Epidermal melanocyte (primary cell): ENCODE data around the gene ZNF778.
"Not testable (repeated sequence)": the region's sequence is repeated elsewhere in the genome, so short reads cannot be mapped to it uniquely, and the experiment has no call there.

Experiments used
- DNase-seq: peaks from one replicate; pipeline ENCODE4 v3.0.0; 2011; ENCODE audit warnings: low spot score; ENCODE audit not compliant: insufficient read length

Gene ZNF778

DNA sequence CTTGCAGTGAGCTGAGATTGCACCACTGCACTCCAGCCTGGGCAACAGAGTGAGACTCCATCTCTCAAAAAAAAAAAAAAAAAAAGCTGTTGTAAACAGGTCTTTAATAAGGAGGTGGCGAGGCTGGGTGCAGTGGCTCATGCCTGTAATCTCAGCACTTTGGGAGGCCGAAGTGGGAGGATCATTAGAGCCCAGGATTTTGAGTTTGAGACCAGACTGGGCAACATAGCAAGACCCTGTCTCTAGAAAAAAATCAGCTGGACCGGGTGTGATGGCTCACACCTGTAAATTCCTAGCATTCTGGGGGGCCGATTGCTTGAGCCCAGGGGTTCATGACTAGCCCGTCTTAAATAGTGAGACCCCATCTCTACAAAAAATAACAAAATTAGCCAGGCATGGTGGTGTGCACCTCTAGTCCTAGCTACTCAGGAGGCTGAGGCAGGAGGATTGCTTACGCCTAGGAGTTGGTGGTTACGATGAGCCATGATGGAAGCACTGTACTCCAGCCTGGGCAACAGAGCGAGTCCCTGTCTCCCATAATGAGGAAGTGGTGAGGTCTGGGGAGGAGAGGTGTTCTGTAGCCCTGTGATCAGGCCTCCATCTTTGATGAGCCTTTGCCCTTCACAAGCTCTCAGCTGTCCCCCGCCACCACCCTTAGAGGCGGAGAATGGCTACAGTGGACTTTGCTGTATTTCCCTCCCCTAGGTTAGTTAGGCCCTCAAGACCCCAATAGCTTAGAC is 36.2 kb downstream of the ZNF778 start:
- DNase-seq = no peak

DNA sequence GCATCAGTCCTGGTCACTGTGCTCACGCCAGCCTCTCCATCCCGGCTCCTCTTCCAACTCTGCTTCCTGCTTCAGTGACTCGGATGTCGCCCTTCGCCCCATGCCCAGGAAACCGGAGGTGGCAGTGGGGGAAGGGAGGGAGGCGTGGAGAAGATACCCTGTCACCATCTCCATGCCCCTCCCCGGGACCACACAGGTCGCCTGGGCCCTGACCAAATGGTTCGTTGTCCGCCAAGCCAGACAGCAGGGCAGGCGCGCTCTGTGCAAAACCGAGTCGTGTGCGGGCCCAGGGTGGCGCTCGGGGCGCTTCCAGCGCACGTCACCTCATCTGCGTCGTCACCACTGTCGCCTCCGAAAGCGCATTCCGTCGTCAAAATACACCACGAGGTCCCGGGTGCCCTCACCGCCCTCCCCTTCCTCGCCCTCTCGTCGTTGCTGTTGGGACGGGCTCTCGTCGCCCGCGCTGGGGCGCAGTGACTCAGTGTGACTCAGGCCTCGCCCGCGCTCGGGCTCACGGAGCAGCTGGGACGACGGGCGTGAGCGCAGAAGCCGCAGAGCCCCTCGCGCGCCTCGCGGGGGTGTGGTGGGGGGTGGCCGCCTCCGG is 39.2 kb downstream of the ZNF778 start:
- DNase-seq = peak; percentile 66

DNA sequence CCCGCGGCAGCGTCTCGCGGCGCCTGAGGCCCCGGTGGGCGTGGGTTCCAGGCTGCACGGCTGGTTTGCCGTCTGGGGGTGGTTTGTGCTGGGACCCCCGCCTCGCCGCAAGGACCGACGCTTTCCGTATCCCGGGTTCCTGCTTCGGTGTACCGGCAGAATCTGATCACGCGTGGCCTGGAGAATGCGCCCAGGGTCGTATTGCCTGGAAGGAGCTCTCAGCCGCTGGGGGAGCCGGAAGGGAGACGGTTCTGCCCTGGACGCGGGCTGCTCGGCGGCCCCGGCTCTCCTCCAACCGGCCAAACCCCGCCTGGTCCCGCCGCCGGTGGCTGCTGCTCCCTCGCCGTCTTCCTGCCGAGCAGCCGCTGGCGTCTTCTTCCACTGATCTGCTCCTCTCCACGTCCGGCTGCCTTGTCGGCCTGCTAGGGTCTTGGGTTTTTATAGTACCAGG is 39.8 kb downstream of the ZNF778 start:
- no peak for DNase-seq

DNA sequence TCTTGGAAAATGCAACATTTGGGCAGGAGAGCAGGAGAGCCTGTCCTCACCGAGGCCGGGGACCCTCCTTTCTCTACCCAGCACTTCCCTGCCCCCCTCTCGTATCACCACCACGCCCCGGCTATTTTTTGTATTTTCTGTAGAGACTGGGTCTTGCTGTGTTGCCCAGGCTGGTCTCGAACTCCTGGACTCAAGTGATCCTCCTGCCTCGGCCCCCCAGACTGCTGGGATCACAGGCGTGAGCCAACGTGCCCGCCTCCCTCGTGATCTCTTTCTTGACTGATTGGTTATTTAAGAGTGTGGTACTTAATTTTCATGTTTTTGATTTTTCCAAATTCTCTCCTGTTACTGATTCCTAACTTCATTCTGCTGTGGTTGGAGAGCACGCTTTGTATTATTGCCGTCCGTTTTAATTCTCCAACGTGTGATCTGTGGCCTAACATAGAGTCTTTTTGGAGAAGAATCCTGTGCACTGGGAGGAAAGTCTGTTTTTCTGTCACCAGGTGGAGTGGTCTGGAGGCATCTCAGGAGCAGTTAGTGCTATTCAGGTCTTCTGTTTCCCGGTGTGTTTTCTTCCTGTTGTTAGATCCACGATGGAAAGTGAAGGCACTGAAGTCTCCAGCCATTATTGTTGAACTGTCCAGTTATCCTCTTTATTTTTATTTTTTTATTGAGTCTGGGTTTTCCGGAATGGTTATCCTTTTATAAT is 40.4 kb downstream of the ZNF778 start:
- DNase-seq = no peak

DNA sequence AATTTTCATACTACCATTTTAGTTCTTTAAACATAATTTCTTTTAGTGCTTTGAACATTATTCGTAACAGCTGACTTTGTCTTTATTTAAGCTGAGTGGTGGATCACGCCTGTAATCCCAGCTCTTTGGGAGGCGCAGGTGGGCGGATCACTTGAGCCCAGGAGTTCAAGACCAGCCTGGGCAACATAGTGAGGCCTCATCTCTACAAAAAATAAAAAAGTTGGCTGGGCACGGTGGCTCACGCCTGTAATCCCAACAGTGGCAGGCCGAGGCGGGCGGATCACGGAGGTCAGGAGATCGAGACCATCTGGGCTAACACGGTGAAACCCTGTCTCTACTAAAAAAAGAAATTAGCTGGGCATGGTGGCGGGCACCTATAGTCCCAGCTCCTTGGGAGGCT is 42.4 kb downstream of the ZNF778 start:
- not testable (repeated sequence) for DNase-seq

DNA sequence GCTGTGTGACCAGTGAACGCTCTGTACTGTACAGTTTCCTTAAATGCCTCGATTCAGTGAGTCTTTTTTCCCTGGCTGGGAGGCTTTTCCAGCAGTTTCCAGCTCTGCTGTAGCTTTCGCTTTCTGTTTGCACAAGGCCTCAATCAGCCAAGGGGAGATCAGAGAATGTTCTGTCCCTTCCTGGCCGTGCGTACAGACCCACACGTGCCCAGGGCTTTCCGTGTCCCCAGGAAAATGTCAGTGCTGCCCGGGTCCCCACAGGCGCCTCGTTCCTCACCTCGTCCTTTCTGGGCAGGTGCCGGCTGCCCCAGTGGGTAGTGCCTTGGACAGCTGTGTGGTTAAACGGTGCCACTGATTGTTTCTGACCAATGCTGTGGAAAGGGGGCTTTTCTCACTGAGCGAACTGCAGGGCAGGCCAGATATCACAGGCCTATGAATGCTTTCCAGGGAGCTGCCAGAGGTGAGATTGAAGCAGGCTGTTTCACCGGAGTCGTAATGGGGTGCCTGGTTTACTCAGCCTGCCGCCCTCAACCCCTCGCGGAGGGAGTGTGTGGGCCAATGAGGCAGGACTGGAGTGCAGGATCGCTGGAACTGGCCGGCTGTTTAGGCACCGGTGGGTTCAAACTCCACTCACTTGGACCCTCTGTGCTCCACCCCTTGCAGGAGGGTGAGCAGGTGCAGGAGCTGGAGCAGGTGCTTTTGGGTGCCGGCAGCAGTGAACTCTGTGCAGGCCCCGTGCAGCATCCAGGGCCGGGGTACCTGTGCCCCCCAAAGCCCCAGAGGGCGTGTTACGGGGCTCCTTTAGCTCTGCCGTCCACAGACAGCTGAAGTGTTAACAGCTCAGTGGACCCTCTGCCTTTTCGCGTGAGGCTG is 44.4 kb downstream of the ZNF778 start:
- DNase-seq = no peak

DNA sequence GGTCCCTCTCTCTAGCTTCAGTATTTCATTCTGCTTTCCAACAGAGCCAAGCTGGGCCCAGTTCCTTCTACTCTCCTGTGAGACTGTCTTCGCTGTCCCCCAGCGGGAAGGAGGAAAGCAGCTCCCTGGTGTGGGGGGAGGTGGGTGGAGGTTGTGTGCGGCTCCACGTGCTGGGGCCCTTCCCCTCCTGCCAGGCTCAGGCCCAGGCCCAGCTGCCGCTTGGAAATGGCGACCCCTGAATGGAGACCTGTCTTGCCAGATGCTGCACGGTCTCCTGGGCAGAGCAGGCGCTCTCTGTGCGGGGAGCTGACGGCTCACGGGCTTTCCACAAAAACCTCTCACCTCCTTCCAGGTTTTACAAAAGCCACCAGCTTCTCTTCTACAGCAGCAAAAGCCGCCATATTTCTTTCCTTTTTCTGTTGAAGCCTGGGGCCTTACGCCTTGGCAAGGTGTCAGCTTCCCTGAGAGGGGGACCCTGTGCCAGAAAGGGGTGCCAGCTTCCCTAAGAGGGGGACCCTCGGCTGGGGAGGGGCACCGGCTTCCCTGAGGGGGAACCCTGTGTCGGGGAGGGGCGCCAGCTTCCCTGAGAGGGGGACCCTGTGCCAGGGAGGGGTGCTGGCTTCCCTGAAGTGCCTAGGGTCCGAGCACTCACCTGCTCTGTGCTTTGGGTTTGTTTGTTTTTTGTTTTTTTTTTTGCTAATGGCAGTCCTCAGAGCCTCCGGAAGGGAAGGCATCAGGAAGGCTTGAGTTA is 47.5 kb downstream of the ZNF778 start:
- DNase-seq = no peak

DNA sequence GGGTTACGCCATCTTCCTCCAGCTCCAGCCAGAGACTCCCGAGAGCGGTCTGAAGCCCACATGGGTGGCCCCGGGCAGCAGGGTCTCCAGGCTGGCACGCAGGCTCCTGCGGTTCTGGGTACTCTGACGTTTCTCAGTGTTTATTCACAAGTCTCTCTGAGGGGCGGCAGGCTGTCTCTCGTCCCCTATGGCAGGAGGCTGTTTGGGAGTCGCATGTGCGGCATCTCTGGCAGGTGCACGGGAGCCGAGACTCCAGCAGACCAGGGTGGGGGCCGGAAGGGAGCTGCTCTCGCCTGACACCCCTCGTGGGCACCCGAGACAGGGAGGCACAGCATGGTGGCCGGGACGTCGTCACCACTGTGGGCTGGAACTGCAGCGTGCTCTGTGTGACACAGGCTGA is 48.1 kb downstream of the ZNF778 start:
- no peak for DNase-seq

DNA sequence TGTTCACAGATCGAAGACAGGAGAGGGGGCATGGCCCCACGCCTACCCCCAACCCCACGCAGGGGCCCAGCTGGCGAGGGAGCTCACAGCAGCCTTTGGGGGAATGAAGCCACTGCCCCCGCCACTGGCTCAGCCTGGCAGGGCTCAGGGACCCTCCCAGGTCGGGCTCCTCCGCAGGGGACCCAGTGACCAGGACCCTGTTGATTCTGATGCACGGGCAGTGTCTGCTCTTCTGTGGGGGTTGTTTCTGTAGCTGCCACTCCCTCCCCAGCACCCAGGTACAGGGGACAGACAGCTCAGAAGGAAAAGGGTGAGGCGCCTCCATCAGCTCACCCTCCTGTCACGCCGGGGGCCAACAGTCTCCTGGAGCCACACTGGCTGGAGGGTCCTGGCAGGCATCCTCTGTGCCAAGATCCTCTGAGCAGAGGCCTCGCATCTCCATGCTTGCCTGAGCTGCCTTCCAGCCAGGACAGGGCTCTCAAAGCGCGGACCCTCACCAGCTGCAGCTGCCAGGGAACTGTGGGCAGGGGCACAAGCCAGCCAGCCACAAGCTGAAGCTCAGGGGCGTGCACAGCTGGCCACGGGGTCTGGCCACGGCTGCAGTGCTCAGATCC is 49.1 kb downstream of the ZNF778 start:
- DNase-seq = no peak

DNA sequence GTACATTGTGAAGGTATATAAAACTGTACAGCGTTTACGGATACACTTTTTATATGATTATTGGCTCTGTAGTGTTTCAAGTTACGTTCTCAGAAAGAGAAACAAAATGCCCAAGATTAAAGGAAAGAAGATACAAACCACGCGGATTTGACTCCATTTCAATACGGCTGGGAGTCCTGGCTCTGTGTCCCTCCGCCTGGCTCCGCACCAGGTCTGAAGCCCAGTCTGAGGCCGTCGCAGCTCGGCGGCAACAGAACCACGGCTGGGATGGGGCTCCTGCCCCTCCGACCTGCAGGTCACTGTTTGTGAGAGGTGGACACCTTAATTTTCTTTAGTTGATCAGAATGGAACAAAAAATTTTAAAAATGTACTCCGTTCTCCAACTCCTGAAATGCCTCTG is 50.2 kb downstream of the ZNF778 start:
- DNase-seq = not testable (repeated sequence)

DNA sequence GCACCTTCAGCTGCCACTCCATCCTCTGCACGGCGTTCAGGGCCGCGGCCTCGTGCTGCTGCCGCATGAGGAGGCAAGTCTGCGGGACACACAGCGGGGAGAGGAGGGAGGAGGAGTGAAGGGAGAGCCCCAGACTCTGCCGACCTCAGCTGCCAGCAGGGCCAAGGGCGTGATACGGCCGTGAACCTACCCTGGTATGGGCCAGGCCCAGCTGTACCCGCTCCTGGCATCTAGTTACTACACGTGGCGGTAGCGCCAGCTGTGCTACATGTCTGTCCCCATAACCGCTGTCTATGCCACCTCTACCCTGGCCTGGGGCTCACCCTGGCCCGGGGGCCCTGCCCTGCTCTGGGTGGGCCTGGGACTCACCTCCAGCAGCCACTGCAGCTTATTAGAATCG is 51.1 kb downstream of the ZNF778 start:
- DNase-seq = no peak

DNA sequence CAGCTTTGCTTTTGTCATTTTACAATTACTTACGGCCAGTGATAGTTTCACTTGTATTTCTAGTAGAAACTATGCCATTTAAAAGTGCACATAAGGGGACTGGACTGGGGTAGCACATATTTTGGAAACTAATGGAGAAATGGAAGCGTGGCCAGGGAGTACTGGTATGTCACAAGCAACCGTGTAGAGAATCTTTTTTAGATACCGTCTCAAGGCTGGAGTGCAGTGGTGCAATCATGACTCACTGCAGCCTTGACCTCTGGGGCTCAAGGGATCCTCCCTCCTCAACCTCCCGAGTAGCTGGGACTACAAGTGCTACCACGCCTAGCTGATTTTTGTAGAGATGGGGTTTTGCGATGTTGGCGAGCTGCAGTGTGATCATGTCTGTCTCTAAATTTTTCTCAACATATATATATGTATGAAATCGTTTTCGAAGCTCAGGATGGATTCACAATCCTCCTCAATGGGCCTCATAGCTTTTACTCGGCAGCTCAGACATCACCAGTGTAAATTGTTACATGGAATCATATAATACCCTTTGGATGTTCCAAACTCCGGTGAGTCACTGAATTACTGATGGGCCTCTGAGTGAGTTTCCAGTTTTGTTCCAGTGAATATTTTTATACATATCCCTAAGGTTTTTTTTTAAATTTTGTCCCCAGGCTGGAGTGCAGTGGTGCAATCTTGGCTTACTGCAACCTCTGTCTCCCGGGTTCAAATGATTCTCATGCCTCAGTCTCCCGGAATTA is 51.7 kb downstream of the ZNF778 start:
- DNase-seq = no peak

DNA sequence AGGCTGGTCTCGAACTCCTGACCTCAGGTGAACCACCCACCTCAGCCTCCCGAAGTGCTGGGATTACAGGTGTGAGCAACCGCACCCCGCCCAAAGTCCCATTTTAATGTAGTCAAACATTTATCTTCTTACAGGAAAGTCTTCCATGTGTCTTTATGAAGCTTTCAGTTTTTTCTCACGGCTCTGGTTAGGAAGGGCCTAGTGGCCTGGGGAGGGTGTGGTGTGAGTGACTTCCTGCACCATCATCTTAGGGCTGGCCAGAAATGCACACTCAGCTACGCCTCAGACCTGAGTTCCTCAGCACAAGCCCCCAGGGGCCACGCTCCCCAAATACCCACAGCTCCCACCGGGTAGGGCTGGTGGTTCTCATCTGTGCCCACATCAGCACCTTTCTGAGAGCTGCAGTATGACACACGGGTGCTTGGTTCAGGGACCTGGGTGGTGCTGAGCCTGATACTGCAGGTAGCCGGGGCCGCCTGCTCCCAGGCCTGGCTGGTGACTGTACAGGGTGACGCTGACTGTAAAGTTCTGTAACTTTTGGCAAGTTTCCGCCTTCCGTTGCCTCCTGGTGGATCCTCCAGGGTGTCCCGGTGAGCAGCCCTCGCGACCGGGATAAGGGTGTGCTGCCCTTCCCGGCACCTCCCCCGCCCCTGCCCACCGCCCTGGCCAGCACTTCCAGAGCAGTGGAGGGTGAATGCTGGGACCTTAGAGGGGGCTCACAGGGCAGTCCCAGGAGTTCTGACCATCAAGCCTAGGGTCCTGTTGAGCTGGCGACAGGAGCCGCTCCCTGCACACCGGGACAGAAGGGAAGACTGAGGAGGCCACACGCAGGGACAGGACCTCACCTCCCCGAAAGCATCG is 52.5 kb downstream of the ZNF778 start:
- no peak for DNase-seq

DNA sequence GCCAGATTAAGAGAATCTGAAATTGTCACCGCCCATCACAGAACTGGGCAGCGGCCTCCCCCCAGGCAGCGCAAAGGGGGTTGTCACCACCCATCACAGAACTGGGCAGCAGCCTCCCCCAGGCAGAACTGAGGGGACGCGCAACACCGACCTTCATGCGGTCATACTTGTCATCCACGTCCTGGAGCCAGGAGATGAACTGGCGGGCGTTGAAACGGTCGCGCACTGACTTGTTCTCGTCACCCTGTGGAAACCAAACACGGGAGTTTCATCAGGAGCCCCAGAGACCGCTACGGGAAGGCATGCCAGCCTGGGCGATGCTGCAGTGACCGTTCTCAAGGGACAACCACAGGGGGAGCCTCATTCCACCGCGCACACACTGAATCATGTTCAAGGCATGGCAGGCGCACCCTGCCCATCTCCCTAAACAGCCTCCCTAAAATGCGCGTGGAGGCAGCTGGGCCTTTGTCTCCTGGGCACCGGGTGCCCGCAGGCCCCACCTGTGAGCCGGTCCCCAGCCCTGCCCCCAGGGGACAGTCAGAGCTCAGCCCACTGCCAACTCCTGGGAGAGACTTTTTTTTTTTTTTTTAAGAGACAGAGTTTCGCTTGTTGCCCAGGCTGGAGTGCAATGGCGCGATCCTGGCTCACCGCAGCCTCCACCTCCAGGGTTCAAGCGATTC is 53.3 kb downstream of the ZNF778 start:
- no peak for DNase-seq

DNA sequence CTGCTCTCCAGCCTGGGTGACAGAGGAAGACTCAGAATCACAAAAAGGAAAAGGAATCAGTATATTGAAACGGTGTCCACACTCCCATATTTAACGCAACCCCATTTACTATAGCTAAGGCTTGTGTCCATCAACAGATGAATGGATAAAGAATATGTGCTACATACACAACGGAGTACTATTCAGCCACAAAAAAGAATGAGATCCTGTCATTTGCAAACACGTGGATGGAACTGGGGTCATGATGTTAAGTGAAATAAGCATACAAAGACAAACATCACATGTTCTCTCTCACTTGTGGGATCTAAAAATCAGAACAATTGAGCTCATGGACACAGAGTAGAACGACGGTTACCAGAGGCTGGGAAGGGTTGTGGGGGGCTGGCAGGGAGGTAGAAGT is 55.1 kb downstream of the ZNF778 start:
- DNase-seq = no peak

DNA sequence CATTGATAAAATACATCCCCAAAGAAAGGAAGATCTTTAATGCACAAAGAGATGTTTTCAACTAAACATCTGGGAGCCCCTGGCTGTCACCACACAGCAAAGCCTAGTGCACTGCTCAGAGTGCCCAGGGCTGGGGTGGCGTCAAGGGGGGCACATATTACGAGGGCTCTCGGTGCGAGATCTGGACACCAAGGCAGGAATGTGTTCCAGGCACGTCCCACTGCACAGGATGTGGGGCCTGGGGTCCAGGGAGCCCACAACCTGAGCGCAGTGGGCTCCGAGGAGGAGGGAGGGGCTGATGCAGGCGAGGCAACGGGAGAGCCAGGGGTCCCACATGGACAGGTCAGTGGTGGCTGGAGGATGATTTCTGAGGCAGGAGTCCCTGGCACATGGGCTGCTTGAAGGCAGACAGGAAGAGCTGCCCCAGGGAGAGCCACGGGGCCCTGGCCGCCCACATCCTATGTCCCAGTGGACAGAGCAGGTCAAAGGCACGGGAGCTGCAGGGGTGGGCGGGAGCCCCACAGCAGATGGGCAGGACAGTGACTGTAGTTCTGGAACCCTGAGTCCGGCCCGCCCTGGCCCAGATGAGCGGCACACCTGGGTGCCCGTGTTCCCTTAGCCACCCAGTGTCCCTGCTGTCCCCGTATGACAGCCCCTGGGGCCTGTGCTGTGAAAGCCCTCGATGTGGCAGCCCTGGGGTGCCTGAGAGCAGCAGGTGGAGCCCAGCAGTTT is 56.4 kb downstream of the ZNF778 start:
- no peak for DNase-seq

DNA sequence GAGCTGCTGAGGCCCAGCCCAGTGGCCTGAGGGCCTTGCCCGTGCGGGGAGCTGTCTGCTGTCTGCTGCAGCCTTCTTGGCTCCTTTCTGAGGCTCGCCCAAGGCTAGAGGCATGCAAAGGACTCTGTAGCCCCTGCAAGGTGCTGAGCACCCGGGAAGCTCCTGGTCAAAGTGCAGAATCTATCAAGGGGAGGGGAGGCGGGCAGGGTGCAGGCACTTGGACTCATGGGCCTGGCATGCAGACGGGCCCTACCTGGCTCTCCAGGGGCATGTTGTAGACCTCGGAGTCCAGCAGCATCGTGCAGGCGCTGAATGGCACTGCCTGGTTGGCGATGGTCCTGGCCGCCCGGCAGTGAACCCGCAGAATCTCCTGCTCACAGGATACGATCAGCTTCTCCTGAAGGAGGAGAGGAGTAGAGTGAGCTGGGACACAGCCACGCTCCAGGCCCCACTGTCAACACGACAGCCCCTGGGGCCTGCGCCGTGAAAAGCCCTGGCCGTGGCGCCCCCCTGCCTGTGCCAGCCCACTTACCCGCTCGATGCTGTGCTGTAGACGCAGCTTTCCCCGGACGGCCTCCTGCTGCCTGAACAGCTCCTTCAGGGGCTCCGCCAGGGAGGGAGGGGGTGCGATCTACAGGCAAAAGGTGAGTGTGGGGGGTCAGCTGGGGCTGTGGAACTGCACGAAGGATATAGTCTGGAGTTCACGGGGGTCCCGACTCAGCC is 57.2 kb downstream of the ZNF778 start:
- DNase-seq = no peak
